H1 (cell line): ENCODE measurements around the gene ITSN1. TPM values are rescaled to one million over a fixed set of nuclear protein-coding genes. Genes with fewer than 3 reads are reported as not detected.
A peak's percentile ranks its signal among the peaks of the same experiment; 100 is the strongest.
"Not testable (repeated sequence)": the region's sequence is repeated elsewhere in the genome, so short reads cannot be mapped to it uniquely, and the experiment has no call there.

Experiments used
- CTCF ChIA-PET: fragments of 300-600 bp; sonication (Branson Sonifier 250); formaldehyde crosslinking; loops from one replicate; lab custom pipeline; 2021; ENCODE audit not compliant: partially characterized antibody; lab: Charles Lee
- POLR2A ChIA-PET: fragments of 300-600 bp; sonication (Branson Sonifier 250); formaldehyde crosslinking; loops from one replicate; lab custom pipeline; 2021; ENCODE audit warnings: inconsistent platforms; ENCODE audit not compliant: partially characterized antibody; lab: Charles Lee
- DNase-seq, 2 experiments: peaks; one replicate each; pipeline versions ENCODE4 v3.0.0 to v3.0.0-alpha.2; 2010 to 2022; ENCODE audit warnings: low spot score in 2 of 2, low read depth in 1 of 2, mixed read lengths in 1 of 2
- FAIRE-seq: peaks from 2 replicates; lab custom pipeline; 2011; peaks lifted over from hg19 to GRCh38; lab: Jason Lieb, UNC
- H2AFZ ChIP-seq: 2 replicates; pipeline ENCODE4 v1.8.1; 2012; ENCODE audit warnings: low read length, inconsistent platforms
- H2AK5ac ChIP-seq: 2 replicates; pipeline ENCODE4 v1.6.1; 2013; ENCODE audit warnings: low read depth, low read length
- H2BK120ac ChIP-seq: replicated peaks from 2 replicates; pipeline ENCODE3; 2013; ENCODE audit warnings: low read depth, low read length, inconsistent platforms
- H2BK12ac ChIP-seq: 2 replicates; pipeline ENCODE4 v1.6.1; 2013; ENCODE audit warnings: low read depth, low read length
- H2BK15ac ChIP-seq: 2 replicates; pipeline ENCODE4 v1.6.1; 2013; ENCODE audit warnings: low read length
- H2BK20ac ChIP-seq: 2 replicates; pipeline ENCODE4 v1.6.1; 2013; ENCODE audit warnings: low read length
- H2BK5ac ChIP-seq: 2 replicates; pipeline ENCODE4 v1.6.1; 2013; ENCODE audit warnings: low read depth, low read length
- H3K14ac ChIP-seq: 2 replicates; pipeline ENCODE4 v1.6.1; 2013; ENCODE audit warnings: inconsistent platforms; ENCODE audit not compliant: insufficient read length
- H3K18ac ChIP-seq: 2 replicates; pipeline ENCODE4 v1.6.1; 2013; ENCODE audit warnings: low read length; ENCODE audit errors: extremely low read depth
- H3K23ac ChIP-seq: 2 replicates; pipeline ENCODE4 v1.6.1; 2013; ENCODE audit warnings: inconsistent platforms; ENCODE audit not compliant: insufficient read length
- H3K23me2 ChIP-seq: 2 replicates; pipeline ENCODE4 v1.6.1; 2013; ENCODE audit warnings: low read depth, low read length
- H3K27ac ChIP-seq: 2 replicates; pipeline ENCODE4 v1.6.1; 2011; ENCODE audit warnings: low read depth, low read length, inconsistent platforms
- H3K27me3 ChIP-seq, 4 experiments: replicated peaks in 1 of 4; 1 replicate in 1 of 4; 2 replicates in 3 of 4; pipeline versions ENCODE4 v1.6.1 to v1.8.1; 2011 to 2013; ENCODE audit warnings: low read length in 3 of 4, mild to moderate bottlenecking in 3 of 4, inconsistent platforms in 2 of 4, mixed read lengths in 2 of 4, moderate library complexity in 1 of 4; ENCODE audit not compliant: control insufficient read depth in 3 of 4, insufficient read depth in 3 of 4; ENCODE audit errors: extremely low read depth in 1 of 4
- H3K36me3 ChIP-seq, 4 experiments: 2 replicates each; pipeline versions ENCODE4 v1.6.1 to v1.8.1; 2011 to 2013; ENCODE audit warnings: mild to moderate bottlenecking in 4 of 4, low read length in 3 of 4, moderate library complexity in 2 of 4, control low read depth in 1 of 4, inconsistent platforms in 1 of 4; ENCODE audit not compliant: insufficient read depth in 4 of 4, control insufficient read depth in 2 of 4
- H3K4ac ChIP-seq: replicated peaks from 2 replicates; pipeline ENCODE3; 2013; ENCODE audit warnings: low read length, low read depth, mixed read lengths, inconsistent platforms; ENCODE audit not compliant: insufficient read length
- H3K4me1 ChIP-seq, 4 experiments: replicated peaks in 1 of 4; 1 replicate in 1 of 4; 2 replicates in 3 of 4; pipeline versions ENCODE4 v1.6.1 to v1.8.1; 2011 to 2013; ENCODE audit warnings: low read length in 3 of 4, inconsistent platforms in 2 of 4, mixed read lengths in 1 of 4; ENCODE audit not compliant: insufficient read depth in 4 of 4, control insufficient read depth in 3 of 4
- H3K4me2 ChIP-seq, 2 experiments: 2 replicates each; pipeline versions ENCODE4 v1.6.1 to v1.8.1; 2011 to 2013; ENCODE audit warnings: low read depth in 2 of 2, low read length in 2 of 2, control low read depth in 1 of 2, inconsistent platforms in 1 of 2, mild to moderate bottlenecking in 1 of 2; ENCODE audit not compliant: insufficient read depth in 1 of 2
- H3K4me3 ChIP-seq, 4 experiments: fragments of 200-600, 300-600 bp in 1 of 4; sonication (generic), shearing (Covaris generic), sonication (Bioruptor Twin) in 1 of 4; 2 replicates each; pipeline versions ENCODE4 v1.5.1 to v1.8.1; 2011 to 2016; ENCODE audit warnings: low read length in 4 of 4, low read depth in 3 of 4, control low read depth in 2 of 4, inconsistent platforms in 2 of 4, mild to moderate bottlenecking in 2 of 4, mixed read lengths in 1 of 4, moderate library complexity in 1 of 4; ENCODE audit not compliant: insufficient read depth in 2 of 4; ENCODE audit errors: extremely low read depth in 1 of 4
- H3K56ac ChIP-seq: replicated peaks from 2 replicates; pipeline ENCODE3; 2013; ENCODE audit warnings: low read depth, mild to moderate bottlenecking, mixed read lengths, low read length, inconsistent platforms; ENCODE audit not compliant: insufficient read length
- H3K79me1 ChIP-seq: 2 replicates; pipeline ENCODE4 v1.6.1; 2013; ENCODE audit warnings: low read depth, low read length, control low read depth
- H3K79me2 ChIP-seq, 2 experiments: 2 replicates each; pipeline versions ENCODE4 v1.6.1 to v1.8.1; 2012 to 2013; ENCODE audit warnings: low read length in 2 of 2, mild to moderate bottlenecking in 2 of 2, inconsistent platforms in 1 of 2; ENCODE audit not compliant: insufficient read depth in 2 of 2, control insufficient read depth in 1 of 2
- H3K9ac ChIP-seq, 4 experiments: replicated peaks in 1 of 4; 1 replicate in 1 of 4; 2 replicates in 3 of 4; pipeline versions ENCODE4 v1.6.1 to v1.8.1; 2011 to 2013; ENCODE audit warnings: low read depth in 3 of 4, low read length in 3 of 4, control low read depth in 2 of 4, mild to moderate bottlenecking in 2 of 4, moderate library complexity in 2 of 4, inconsistent platforms in 1 of 4; ENCODE audit errors: extremely low read depth in 1 of 4
- H3K9me3 ChIP-seq, 2 experiments: 2 replicates each; pipeline versions ENCODE4 v1.6.1 to v1.8.1; 2012 to 2013; ENCODE audit warnings: mild to moderate bottlenecking in 2 of 2, moderate library complexity in 2 of 2, control low read depth in 1 of 2, inconsistent platforms in 1 of 2, low read depth in 1 of 2, low read length in 1 of 2, mixed read lengths in 1 of 2; ENCODE audit not compliant: insufficient read depth in 2 of 2
- H4K20me1 ChIP-seq, 2 experiments: replicated peaks in 1 of 2; 2 replicates each; pipeline versions ENCODE3 to v1.8.1; 2011 to 2013; ENCODE audit warnings: inconsistent platforms in 2 of 2, low read length in 2 of 2, mild to moderate bottlenecking in 1 of 2; ENCODE audit not compliant: insufficient read depth in 2 of 2, control insufficient read depth in 1 of 2
- H4K5ac ChIP-seq: 2 replicates; pipeline ENCODE4 v1.6.1; 2013; ENCODE audit warnings: low read length, low read depth, mixed read lengths, inconsistent platforms; ENCODE audit not compliant: insufficient read length
- H4K8ac ChIP-seq: 2 replicates; pipeline ENCODE4 v1.8.0; 2013; ENCODE audit warnings: mild to moderate bottlenecking, moderate library complexity, low read length, inconsistent platforms; ENCODE audit not compliant: insufficient read depth; ENCODE audit errors: extremely low read depth
- H4K91ac ChIP-seq: replicated peaks from 2 replicates; pipeline ENCODE3; 2013; ENCODE audit warnings: low read length, mixed read lengths, inconsistent platforms; ENCODE audit not compliant: insufficient read length
- KDM1A ChIP-seq: fragments of 200-600, 300-600 bp; sonication (generic); IDR thresholded peaks from 2 replicates; pipeline ENCODE4 v1.7.1; 2016; ENCODE audit warnings: mild to moderate bottlenecking, low read length, borderline replicate concordance
- WGBS, 2 experiments: shearing (Covaris generic) in 1 of 2; methylation state at CpG; one replicate each; pipeline versions ENCODE4 v1.1.6 to v1.1.7; 2013 to 2015; ENCODE audit warnings: low lambda C conversion rate in 2 of 2, mixed read lengths in 2 of 2, inconsistent platforms in 1 of 2, low coverage in 1 of 2, missing lambda C conversion rate in 1 of 2; ENCODE audit not compliant: insufficient replicate concordance in 2 of 2, insufficient coverage in 1 of 2, insufficient read length in 1 of 2; ENCODE audit errors: extremely low coverage in 1 of 2, missing lambda C conversion rate in 1 of 2; 5-methylcytosine and 5-hydroxymethylcytosine counted together
- polyA plus RNA-seq, 7 experiments: library from polyadenylated mRNA; depleted of rRNA in 3 of 7; stranded (reverse) in 5 of 7; unstranded in 2 of 7; fragments of >200 nt in 5 of 7; fragments of 200-250 nt in 2 of 7; gene quantifications; 1 replicate in 5 of 7; 2 replicates in 1 of 7; 4 replicates in 1 of 7; pipeline versions ENCODE4 v1.2.1 to v1.2.3, GENCODE V29; 2011 to 2013; ENCODE audit warnings: missing spikeins in 2 of 7, mixed read lengths in 2 of 7
- total RNA-seq: library from RNA; stranded (reverse); fragmentation: NEBNext Ultra II Directional; extraction: Animal tissue kit (Norgen Biotek cat#: 25700); gene quantifications from 2 replicates; pipeline ENCODE4 v1.2.1, GENCODE V29; 2021

Gene ITSN1
- total and polyA plus RNA-seq, 2 of the 8 experiments (the other 6 are each of a cell fraction or from before 2014, with no cell fraction given): 60.8 to 78.1 TPM

DNA sequence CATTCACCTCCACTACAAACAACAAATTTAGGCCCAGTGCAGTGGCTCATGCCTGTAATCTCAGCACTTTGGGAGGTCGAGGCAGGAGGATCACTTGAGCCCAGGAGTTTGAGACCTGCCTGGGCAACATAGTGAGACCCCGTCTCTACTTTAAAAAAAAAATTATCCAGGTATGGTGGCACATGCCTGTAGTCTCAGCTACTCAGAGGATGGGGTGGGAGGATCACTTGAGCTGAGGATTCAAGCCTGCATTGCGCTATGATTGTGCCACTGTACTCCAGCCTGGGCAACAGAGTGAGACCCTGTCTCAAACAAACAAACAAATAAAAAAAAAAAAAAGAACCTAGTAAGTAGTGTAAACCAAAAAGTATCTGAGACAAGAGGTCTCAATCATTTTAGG, 86.8 kb downstream of the ITSN1 start:
- H2BK20ac ChIP-seq, H3K9me3 ChIP-seq, H2BK12ac ChIP-seq, CTCF ChIA-PET, H3K4ac ChIP-seq, H3K23me2 ChIP-seq, H4K5ac ChIP-seq, H2AFZ ChIP-seq, H2BK5ac ChIP-seq, H4K91ac ChIP-seq, H3K56ac ChIP-seq, H3K27me3 ChIP-seq, H2BK15ac ChIP-seq, H3K18ac ChIP-seq, H4K8ac ChIP-seq, H3K14ac ChIP-seq, H3K79me1 ChIP-seq, H3K27ac ChIP-seq, FAIRE-seq, DNase-seq, H3K79me2 ChIP-seq, H3K9ac ChIP-seq, H2AK5ac ChIP-seq, H2BK120ac ChIP-seq, H4K20me1 ChIP-seq, H3K4me3 ChIP-seq, H3K4me1 ChIP-seq, H3K23ac ChIP-seq: not testable (repeated sequence)
- WGBS, 2 experiments: 100% methylated on average over 3 of the region's 3 CpGs; no CpG with 5 or more reads in 1 of the 2 experiments
- Histone ChIP-seq H3K36me3 (peaks cover 2 to 10% (median 5%) of the 10 kb centered on the region in 4 experiments; a peak in 6 of 8 replicates), H3K4me2 (0 out of 4 replicates have a peak overlapping the region, but pooled peaks of 1 of the 2 experiments have one; percentile 24)
- TF ChIP-seq KDM1A: peak; percentile 68; the same call in 1 of the 2 replicates
- POLR2A ChIA-PET: interaction anchor here (0.6 to 0.8 kb wide), 2 partner anchors 10 to 51 kb away, joined by 3 to 4 read pairs; no protein-coding TSS in a partner anchor
